HepG2 (cell line): Measurements from ENCODE around the gene LCMT2. TPM values are rescaled to one million over a fixed set of nuclear protein-coding genes. Genes with fewer than 3 reads are reported as not detected.
A peak's percentile ranks its signal among the peaks of the same experiment; 100 is the strongest.

ENCODE experiments used
- CCDC6 ChIP-seq: sonication (generic); formaldehyde crosslinking; IDR thresholded peaks from 2 replicates; pipeline ENCODE4 v1.8.1; 2022; ENCODE audit warnings: mild to moderate bottlenecking, missing genetic modification reagents, moderate library complexity
- DR1 ChIP-seq: sonication (generic); formaldehyde crosslinking; IDR thresholded peaks from 2 replicates; pipeline ENCODE4 v1.8.0; 2021; ENCODE audit warnings: mild to moderate bottlenecking, missing genetic modification reagents, inconsistent platforms
- FLYWCH1 ChIP-seq: sonication (generic); formaldehyde crosslinking; IDR thresholded peaks from 2 replicates; pipeline ENCODE4 v1.8.1; 2023; ENCODE audit warnings: mild to moderate bottlenecking, missing genetic modification reagents
- HIC2 ChIP-seq: sonication (generic); formaldehyde crosslinking; IDR thresholded peaks from 2 replicates; pipeline ENCODE4 v1.9.0; 2022; ENCODE audit warnings: low read depth, missing genetic modification reagents
- HMG20A ChIP-seq: IDR thresholded peaks from 2 replicates; pipeline ENCODE4 v1.6.1; 2016; ENCODE audit warnings: borderline replicate concordance
- HOXA3 ChIP-seq: sonication (generic); formaldehyde crosslinking; IDR thresholded peaks from 2 replicates; pipeline ENCODE4 v1.5.0; 2020; ENCODE audit warnings: missing genetic modification reagents
- KAT8 ChIP-seq: IDR thresholded peaks from 2 replicates; pipeline ENCODE4 v1.6.1; 2016; ENCODE audit warnings: missing genetic modification reagents, missing compliant biosample characterization
- KDM2A ChIP-seq: sonication (generic); formaldehyde crosslinking; IDR thresholded peaks from 2 replicates; pipeline ENCODE4 v1.4.0; 2020; ENCODE audit warnings: low read depth, missing genetic modification reagents, borderline replicate concordance
- MAF1 ChIP-seq: sonication (generic); formaldehyde crosslinking; IDR thresholded peaks from 2 replicates; pipeline ENCODE4 v1.5.0; 2020; ENCODE audit warnings: missing genetic modification reagents, borderline replicate concordance
- MTA1 ChIP-seq: sonication (generic); formaldehyde crosslinking; IDR thresholded peaks from 2 replicates; pipeline ENCODE4 v1.4.0; 2020; ENCODE audit warnings: missing genetic modification reagents, mild to moderate bottlenecking, borderline replicate concordance
- NFATC3 ChIP-seq: sonication (generic); formaldehyde crosslinking; IDR thresholded peaks from 2 replicates; pipeline ENCODE4 v1.5.1; 2020; ENCODE audit warnings: mild to moderate bottlenecking, missing genetic modification reagents
- NKX3-1 ChIP-seq: sonication (generic); formaldehyde crosslinking; IDR thresholded peaks from 2 replicates; pipeline ENCODE4 v1.5.0; 2020; ENCODE audit warnings: missing genetic modification reagents
- ONECUT2 ChIP-seq: sonication (generic); formaldehyde crosslinking; IDR thresholded peaks from 2 replicates; pipeline ENCODE4 v1.4.0; 2020; ENCODE audit warnings: missing genetic modification reagents
- PTBP1 ChIP-seq: fragments of 200-400 bp; formaldehyde crosslinking; IDR thresholded peaks from 2 replicates; pipeline ENCODE4 v1.6.1; 2018; ENCODE audit warnings: low read length, low read depth; ENCODE audit not compliant: poor library complexity, severe bottlenecking
- RARG ChIP-seq: sonication (generic); formaldehyde crosslinking; IDR thresholded peaks from 2 replicates; pipeline ENCODE4 v1.4.0; 2020; ENCODE audit warnings: low read depth, mild to moderate bottlenecking, missing genetic modification reagents
- RBAK ChIP-seq: sonication (generic); formaldehyde crosslinking; IDR thresholded peaks from 2 replicates; pipeline ENCODE4 v1.5.1; 2020; ENCODE audit warnings: mild to moderate bottlenecking, missing genetic modification reagents
- SALL1 ChIP-seq: sonication (generic); formaldehyde crosslinking; IDR thresholded peaks from 2 replicates; pipeline ENCODE4 v1.8.0; 2022; ENCODE audit warnings: mild to moderate bottlenecking, missing genetic modification reagents
- SOX6 ChIP-seq, 2 experiments: fragments of 450-650 bp in 1 of 2; sonication (generic) in 1 of 2; formaldehyde crosslinking in 1 of 2; IDR thresholded peaks; 2 replicates each; pipeline versions ENCODE4 v1.4.0 to v1.6.1; 2017 to 2020; ENCODE audit warnings: antibody characterized with exemption in 1 of 2, mild to moderate bottlenecking in 1 of 2, missing genetic modification reagents in 1 of 2
- SRSF9 ChIP-seq: fragments of 200-400 bp; formaldehyde crosslinking; IDR thresholded peaks from 2 replicates; pipeline ENCODE4 v1.6.1; 2018; ENCODE audit warnings: borderline replicate concordance, mild to moderate bottlenecking, low read depth, low read length; ENCODE audit not compliant: insufficient read depth, poor library complexity, severe bottlenecking
- TARDBP ChIP-seq: sonication (generic); formaldehyde crosslinking; IDR thresholded peaks from 2 replicates; pipeline ENCODE4 v1.8.0; 2022; ENCODE audit warnings: mild to moderate bottlenecking, missing genetic modification reagents
- TP53 ChIP-seq: sonication (generic); formaldehyde crosslinking; conservative IDR thresholded peaks from 2 replicates; pipeline ENCODE4 v1.4.0; 2020; ENCODE audit warnings: missing genetic modification reagents
- ZC3H4 ChIP-seq: sonication (generic); formaldehyde crosslinking; IDR thresholded peaks from 2 replicates; pipeline ENCODE4 v1.4.0; 2020; ENCODE audit warnings: missing genetic modification reagents, borderline replicate concordance
- ZMAT3 ChIP-seq: sonication (generic); formaldehyde crosslinking; conservative IDR thresholded peaks from 2 replicates; pipeline ENCODE4 v1.7.0; 2021; ENCODE audit warnings: missing genetic modification reagents
- ZNF280D ChIP-seq: sonication (generic); formaldehyde crosslinking; IDR thresholded peaks from 2 replicates; pipeline ENCODE4 v1.5.1; 2020; ENCODE audit warnings: mild to moderate bottlenecking, missing genetic modification reagents
- ZNF44 ChIP-seq: sonication (generic); formaldehyde crosslinking; IDR thresholded peaks from 2 replicates; pipeline ENCODE4 v1.5.1; 2020; ENCODE audit warnings: mild to moderate bottlenecking, missing genetic modification reagents
- ZNF512 ChIP-seq: sonication (generic); formaldehyde crosslinking; IDR thresholded peaks from 2 replicates; pipeline ENCODE4 v1.4.0; 2020; ENCODE audit warnings: mild to moderate bottlenecking, missing genetic modification reagents
- ZNF557 ChIP-seq: sonication (generic); formaldehyde crosslinking; IDR thresholded peaks from 2 replicates; pipeline ENCODE4 v1.4.0; 2020; ENCODE audit warnings: missing genetic modification reagents
- ZNF841 ChIP-seq: sonication (generic); formaldehyde crosslinking; IDR thresholded peaks from 2 replicates; pipeline ENCODE4 v1.8.1; 2023; ENCODE audit warnings: missing genetic modification reagents, borderline replicate concordance
- polyA plus RNA-seq, 8 experiments: library from polyadenylated mRNA; depleted of rRNA in 3 of 8; stranded (reverse) in 7 of 8; unstranded in 1 of 8; fragments of >200 nt; fragmentation: Illumina TruSeq in 4 of 8; extraction: Trizol in 4 of 8; gene quantifications; 2 replicates each; pipeline versions ENCODE4 v1.2.1 to v1.2.3, GENCODE V29; 2011 to 2016; ENCODE audit warnings: low read depth in 4 of 8, missing spikeins in 1 of 8, mixed read lengths in 1 of 8; ENCODE audit not compliant: insufficient read depth in 1 of 8
- total RNA-seq, 5 experiments: library from RNA; depleted of rRNA; stranded (reverse); fragments of >200 nt; fragmentation: Illumina TruSeq; extraction: Trizol; gene quantifications; 2 replicates each; pipeline ENCODE4 v1.2.3, GENCODE V29; 2016; ENCODE audit warnings: low read depth in 1 of 5

LCMT2 gene
- total and polyA plus RNA-seq, 2 of the 13 experiments (the other 11 are each of a cell fraction or from before 2014, with no cell fraction given): 6.9 to 9.1 TPM

GRCh38 chr15:43330780-43331087, 361 bp upstream of the LCMT2 start (continued):
- TF ChIP-seq ZNF280D (CRISPR knock-in tag) (no peak), ONECUT2 (CRISPR knock-in tag) (no peak), CCDC6 (CRISPR knock-in tag) (no peak), ZMAT3 (CRISPR knock-in tag) (no peak), MAF1 (CRISPR knock-in tag) (0 out of 2 replicates have a peak, but pooled peaks have one; percentile 15), TP53 (CRISPR knock-in tag) (no peak), ZNF841 (CRISPR knock-in tag) (no peak), ZNF557 (CRISPR knock-in tag) (no peak), HIC2 (no peak), NKX3-1 (CRISPR knock-in tag) (no peak; the same call in 1 of the 2 replicates), TARDBP (CRISPR knock-in tag) (no peak), ZC3H4 (CRISPR knock-in tag) (no peak), ZNF44 (CRISPR knock-in tag) (no peak), SOX6 (IDR thresholded peaks at IDR 0.05) (no peak), SOX6 (CRISPR knock-in tag; IDR thresholded peaks at IDR 0.05) (no peak), PTBP1 (no peak), DR1 (CRISPR knock-in tag) (no peak), KAT8 (no peak), SALL1 (CRISPR knock-in tag) (no peak), HOXA3 (CRISPR knock-in tag) (no peak), RBAK (no peak), MTA1 (CRISPR knock-in tag) (no peak; the same call in 1 of the 2 replicates), FLYWCH1 (CRISPR knock-in tag) (no peak), HMG20A (CRISPR knock-in tag) (no peak), RARG (CRISPR knock-in tag) (no peak), ZNF512 (CRISPR knock-in tag) (no peak), SRSF9 (no peak), NFATC3 (CRISPR knock-in tag) (no peak), KDM2A (CRISPR knock-in tag) (no peak)
